K562 (cell line): ENCODE data around the gene ZDHHC14. TPM values are rescaled to one million over a fixed set of nuclear protein-coding genes. Genes with fewer than 3 reads are reported as not detected.

ENCODE experiments used
- BRCA1 ChIP-seq, 2 experiments: fragments of 450-650 bp in 1 of 2; sonication (generic) in 1 of 2; formaldehyde crosslinking in 1 of 2; IDR thresholded peaks; 2 replicates each; pipeline versions ENCODE4 v1.5.0 to v1.6.1; 2017 to 2020; ENCODE audit warnings: mild to moderate bottlenecking in 1 of 2, missing genetic modification reagents in 1 of 2
- BRF1 ChIP-seq: IDR thresholded peaks from 3 replicates; pipeline ENCODE4 v1.6.1; 2011; ENCODE audit warnings: borderline replicate concordance, mild to moderate bottlenecking; ENCODE audit not compliant: insufficient read length; ENCODE audit errors: extremely low read depth
- CREBBP ChIP-seq: IDR thresholded peaks from one replicate; pipeline ENCODE4 v1.6.1; 2012; ENCODE audit warnings: low read depth, mild to moderate bottlenecking, control low read depth, inconsistent platforms, low read length
- CTBP1 ChIP-seq: fragments of 450-650 bp; IDR thresholded peaks from 2 replicates; pipeline ENCODE4 v1.6.1; 2016; ENCODE audit warnings: borderline replicate concordance
- GABPA ChIP-seq: fragments of 200-800 bp; sonication (Bioruptor generic); conservative IDR thresholded peaks from 2 replicates; pipeline ENCODE4 v1.6.1; 2016; ENCODE audit warnings: low read depth, missing genetic modification characterization, missing compliant biosample characterization
- GTF2B ChIP-seq: IDR thresholded peaks from 2 replicates; pipeline ENCODE4 v1.6.1; 2011; ENCODE audit not compliant: insufficient read length; ENCODE audit errors: extremely low read depth
- IRF2 ChIP-seq: sonication (generic); formaldehyde crosslinking; IDR thresholded peaks from 2 replicates; pipeline ENCODE4 v1.8.1; 2022; ENCODE audit warnings: mild to moderate bottlenecking, missing genetic modification reagents
- KLF10 ChIP-seq: fragments of 250-450 bp; sonication (Bioruptor Pico); IDR thresholded peaks from 2 replicates; pipeline ENCODE4 v1.6.1; 2021; ENCODE audit warnings: matching md5 sums
- LARP7 ChIP-seq: fragments of 450-650 bp; IDR thresholded peaks from 2 replicates; pipeline ENCODE4 v1.6.1; 2016
- POLR2H ChIP-seq: IDR thresholded peaks from 2 replicates; pipeline ENCODE4 v1.6.1; 2016; ENCODE audit warnings: missing genetic modification characterization, low read depth, mild to moderate bottlenecking, control low read depth, missing compliant biosample characterization, moderate library complexity
- PTBP1 ChIP-seq: fragments of 200-400 bp; formaldehyde crosslinking; IDR thresholded peaks from 2 replicates; pipeline ENCODE4 v1.6.1; 2017; ENCODE audit warnings: low read depth, low read length
- RAD21 ChIP-seq, 2 experiments: fragments of 250-450 bp in 1 of 2; fragments of 450-650 bp in 1 of 2; sonication (Bioruptor Pico) in 1 of 2; formaldehyde crosslinking in 1 of 2; IDR thresholded peaks in 1 of 2; conservative IDR thresholded peaks in 1 of 2; 2 replicates each; pipeline versions ENCODE4 v1.4.0 to v1.8.0; 2020 to 2022; ENCODE audit warnings: mild to moderate bottlenecking in 2 of 2, moderate library complexity in 1 of 2
- SMAD2 ChIP-seq: fragments of 150-350 bp; IDR thresholded peaks from 2 replicates; pipeline ENCODE4 v1.6.1; 2014; ENCODE audit warnings: low read depth, mild to moderate bottlenecking, low read length
- SRSF9 ChIP-seq: fragments of 200-400 bp; formaldehyde crosslinking; IDR thresholded peaks from 2 replicates; pipeline ENCODE4 v1.6.1; 2017; ENCODE audit warnings: low read depth, low read length, borderline replicate concordance
- TGIF2 ChIP-seq: sonication (generic); formaldehyde crosslinking; IDR thresholded peaks from 2 replicates; pipeline ENCODE4 v1.8.1; 2022; ENCODE audit warnings: mild to moderate bottlenecking, missing genetic modification reagents, moderate library complexity
- U2AF2 ChIP-seq: fragments of 200-400 bp; formaldehyde crosslinking; optimal IDR thresholded peaks from 2 replicates; pipeline ENCODE3; 2017; ENCODE audit warnings: low read depth, mild to moderate bottlenecking, low read length
- XRCC3 ChIP-seq: fragments of 450-650 bp; IDR thresholded peaks from 2 replicates; pipeline ENCODE4 v1.6.1; 2017; ENCODE audit warnings: mild to moderate bottlenecking, moderate library complexity
- ZBTB1 ChIP-seq: sonication (generic); formaldehyde crosslinking; IDR thresholded peaks from 2 replicates; pipeline ENCODE4 v1.8.1; 2023; ENCODE audit warnings: missing genetic modification reagents, low read depth, mild to moderate bottlenecking, borderline replicate concordance
- ZNF212 ChIP-seq: fragments of 450-650 bp; formaldehyde crosslinking; IDR thresholded peaks from 2 replicates; pipeline ENCODE4 v1.4.0; 2020; ENCODE audit warnings: mild to moderate bottlenecking
- ZNF41 ChIP-seq: fragments of 250-450 bp; sonication (Bioruptor Pico); conservative IDR thresholded peaks from 2 replicates; pipeline ENCODE4 v1.4.0; 2020; ENCODE audit warnings: mild to moderate bottlenecking
- polyA plus RNA-seq, 8 experiments: library from polyadenylated mRNA; depleted of rRNA in 4 of 8; stranded (reverse) in 5 of 8; unstranded in 3 of 8; fragments of >200 nt; fragmentation: Nextera tagmentation in 2 of 8; fragmentation: Illumina TruSeq in 1 of 8; extraction: Ambion mirVana in 2 of 8; extraction: Trizol in 1 of 8; gene quantifications; 2 replicates each; pipeline versions ENCODE4 v1.2.1 to v1.2.3, GENCODE V29; 2011 to 2014; ENCODE audit warnings: inconsistent platforms in 1 of 8, missing spikeins in 1 of 8
- total RNA-seq, 7 experiments: library from RNA; depleted of rRNA in 6 of 7; stranded (reverse); fragments of >200 nt in 6 of 7; fragmentation: Illumina TruSeq in 2 of 7; extraction: Trizol in 2 of 7; gene quantifications; 2 replicates each; pipeline versions ENCODE4 v1.2.1 to v1.2.3, GENCODE V29; 2011 to 2021; ENCODE audit warnings: low replicate concordance in 1 of 7
- TF ChIP-seq, protein P1 (sequence below): fragments of 450-650 bp; IDR thresholded peaks from 2 replicates; pipeline ENCODE4 v1.6.1; 2016
- TF ChIP-seq, protein P2 (sequence below): sonication (generic); formaldehyde crosslinking; IDR thresholded peaks from 2 replicates; pipeline ENCODE4 v1.8.1; 2022; ENCODE audit warnings: missing genetic modification reagents
- TF ChIP-seq, protein P3 (sequence below): fragments of 250-450 bp; sonication (Bioruptor Pico); IDR thresholded peaks from 2 replicates; pipeline ENCODE4 v1.6.1; 2021; ENCODE audit warnings: mild to moderate bottlenecking
- TF ChIP-seq, protein P4 (sequence below): sonication (generic); formaldehyde crosslinking; IDR thresholded peaks from 2 replicates; pipeline ENCODE4 v1.9.0; 2022; ENCODE audit warnings: mild to moderate bottlenecking, missing genetic modification reagents

ZDHHC14 gene
- total and polyA plus RNA-seq, 9 of the 15 experiments (the other 6 are each of a cell fraction or from before 2014, with no cell fraction given), result 0.92 to 23.1 (median 13.8) TPM

- TF ChIP-seq BRF1 (no peak), CREBBP (no peak), IRF2 (CRISPR knock-in tag) (no peak), SRSF9 (no peak), ZNF212 (no peak), KLF10 (no peak), POLR2H (tag) (no peak), LARP7 (no peak), TGIF2 (no peak), GABPA (tag) (no peak), XRCC3 (no peak), PTBP1 (no peak), BRCA1 (IDR thresholded peaks at IDR 0.05) (no peak), BRCA1 (CRISPR knock-in tag; IDR thresholded peaks at IDR 0.05) (no peak), RAD21 (CRISPR knock-in tag; conservative IDR thresholded peaks at IDR 0.05 in 1 of 2, IDR thresholded peaks at IDR 0.05 in 1 of 2) (peak; percentile 18 to 24; a peak in 3 of 4 replicates), SMAD2 (no peak), GTF2B (no peak), U2AF2 (no peak), ZBTB1 (CRISPR knock-in tag) (peak; percentile 94), ZNF41 (CRISPR knock-in tag) (no peak), CTBP1 (peak; percentile 65; the same call in 1 of the 2 replicates)
- TF ChIP-seq, protein P1, sequence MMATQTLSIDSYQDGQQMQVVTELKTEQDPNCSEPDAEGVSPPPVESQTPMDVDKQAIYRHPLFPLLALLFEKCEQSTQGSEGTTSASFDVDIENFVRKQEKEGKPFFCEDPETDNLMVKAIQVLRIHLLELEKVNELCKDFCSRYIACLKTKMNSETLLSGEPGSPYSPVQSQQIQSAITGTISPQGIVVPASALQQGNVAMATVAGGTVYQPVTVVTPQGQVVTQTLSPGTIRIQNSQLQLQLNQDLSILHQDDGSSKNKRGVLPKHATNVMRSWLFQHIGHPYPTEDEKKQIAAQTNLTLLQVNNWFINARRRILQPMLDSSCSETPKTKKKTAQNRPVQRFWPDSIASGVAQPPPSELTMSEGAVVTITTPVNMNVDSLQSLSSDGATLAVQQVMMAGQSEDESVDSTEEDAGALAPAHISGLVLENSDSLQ, result no peak
- TF ChIP-seq, protein P2, sequence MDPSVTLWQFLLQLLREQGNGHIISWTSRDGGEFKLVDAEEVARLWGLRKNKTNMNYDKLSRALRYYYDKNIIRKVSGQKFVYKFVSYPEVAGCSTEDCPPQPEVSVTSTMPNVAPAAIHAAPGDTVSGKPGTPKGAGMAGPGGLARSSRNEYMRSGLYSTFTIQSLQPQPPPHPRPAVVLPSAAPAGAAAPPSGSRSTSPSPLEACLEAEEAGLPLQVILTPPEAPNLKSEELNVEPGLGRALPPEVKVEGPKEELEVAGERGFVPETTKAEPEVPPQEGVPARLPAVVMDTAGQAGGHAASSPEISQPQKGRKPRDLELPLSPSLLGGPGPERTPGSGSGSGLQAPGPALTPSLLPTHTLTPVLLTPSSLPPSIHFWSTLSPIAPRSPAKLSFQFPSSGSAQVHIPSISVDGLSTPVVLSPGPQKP (CRISPR knock-in tag), result no peak
- TF ChIP-seq, protein P3, sequence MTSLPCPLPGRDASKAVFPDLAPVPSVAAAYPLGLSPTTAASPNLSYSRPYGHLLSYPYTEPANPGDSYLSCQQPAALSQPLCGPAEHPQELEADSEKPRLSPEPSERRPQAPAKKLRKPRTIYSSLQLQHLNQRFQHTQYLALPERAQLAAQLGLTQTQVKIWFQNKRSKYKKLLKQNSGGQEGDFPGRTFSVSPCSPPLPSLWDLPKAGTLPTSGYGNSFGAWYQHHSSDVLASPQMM (CRISPR knock-in tag), result no peak
- TF ChIP-seq, protein P4, sequence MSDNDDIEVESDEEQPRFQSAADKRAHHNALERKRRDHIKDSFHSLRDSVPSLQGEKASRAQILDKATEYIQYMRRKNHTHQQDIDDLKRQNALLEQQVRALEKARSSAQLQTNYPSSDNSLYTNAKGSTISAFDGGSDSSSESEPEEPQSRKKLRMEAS (CRISPR knock-in tag), result peak; percentile 65; the same call in 1 of the 2 replicates
Measured at GRCh38 chr6:157635388-157636244, 254.6 kb downstream of the ZDHHC14 start (continued).
